ENCODE measurements around the gene HDAC10. TPM values are rescaled to one million over a fixed set of nuclear protein-coding genes. Genes with fewer than 3 reads are reported as not detected.

HDAC10 gene
- total and polyA plus RNA-seq, 10 donors = 25.0 to 108 (median 69.9) TPM

DNA sequence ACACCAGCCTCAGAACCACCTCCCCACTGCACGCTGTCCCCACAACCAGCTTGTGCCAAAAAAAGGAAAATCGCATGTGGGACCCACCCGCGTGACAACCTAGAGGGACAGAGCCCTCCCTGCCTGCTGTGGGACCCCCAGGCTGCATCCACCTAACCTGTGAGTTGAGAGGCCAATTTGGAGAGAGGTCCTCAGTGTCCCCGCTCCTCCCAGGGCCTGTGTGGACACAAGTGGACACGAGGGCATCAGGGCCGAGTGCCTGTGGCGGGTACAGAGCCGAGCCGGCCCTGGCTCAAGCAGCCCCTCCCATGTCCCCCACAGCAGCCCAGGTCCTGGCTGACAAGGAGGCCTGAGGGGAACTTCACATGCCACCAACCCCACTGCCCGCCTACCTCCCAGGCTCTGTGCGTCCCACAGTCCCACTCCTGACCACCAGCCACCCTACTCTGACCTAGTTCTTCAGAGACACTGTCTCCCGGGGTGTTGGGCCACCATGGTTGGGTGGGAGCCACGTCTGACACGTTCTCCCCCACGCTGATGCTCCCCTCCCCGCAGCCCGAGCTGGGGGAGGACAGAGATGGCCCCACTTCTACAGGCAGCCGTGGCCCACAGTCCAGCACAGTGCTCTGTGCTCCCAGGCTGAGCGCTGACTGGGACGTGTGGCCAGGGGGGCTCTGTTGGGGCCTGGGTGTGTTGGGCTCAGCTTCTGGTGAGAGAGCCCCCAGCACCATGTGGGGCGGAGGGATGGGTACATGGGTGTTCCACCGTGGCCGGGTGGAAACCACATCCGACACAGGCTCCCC is 31.1 kb downstream of the HDAC10 start:
- TF ChIP-seq, protein P1, sequence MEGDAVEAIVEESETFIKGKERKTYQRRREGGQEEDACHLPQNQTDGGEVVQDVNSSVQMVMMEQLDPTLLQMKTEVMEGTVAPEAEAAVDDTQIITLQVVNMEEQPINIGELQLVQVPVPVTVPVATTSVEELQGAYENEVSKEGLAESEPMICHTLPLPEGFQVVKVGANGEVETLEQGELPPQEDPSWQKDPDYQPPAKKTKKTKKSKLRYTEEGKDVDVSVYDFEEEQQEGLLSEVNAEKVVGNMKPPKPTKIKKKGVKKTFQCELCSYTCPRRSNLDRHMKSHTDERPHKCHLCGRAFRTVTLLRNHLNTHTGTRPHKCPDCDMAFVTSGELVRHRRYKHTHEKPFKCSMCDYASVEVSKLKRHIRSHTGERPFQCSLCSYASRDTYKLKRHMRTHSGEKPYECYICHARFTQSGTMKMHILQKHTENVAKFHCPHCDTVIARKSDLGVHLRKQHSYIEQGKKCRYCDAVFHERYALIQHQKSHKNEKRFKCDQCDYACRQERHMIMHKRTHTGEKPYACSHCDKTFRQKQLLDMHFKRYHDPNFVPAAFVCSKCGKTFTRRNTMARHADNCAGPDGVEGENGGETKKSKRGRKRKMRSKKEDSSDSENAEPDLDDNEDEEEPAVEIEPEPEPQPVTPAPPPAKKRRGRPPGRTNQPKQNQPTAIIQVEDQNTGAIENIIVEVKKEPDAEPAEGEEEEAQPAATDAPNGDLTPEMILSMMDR (IDR thresholded peaks at IDR 0.05 in 8 of 11, conservative IDR thresholded peaks at IDR 0.05 in 3 of 11) = no peak
- TF ChIP-seq POLR2A (IDR thresholded peaks at IDR 0.05) = no peak
- peak in 1 of 3 donors; percentile 44 for TF ChIP-seq POLR2AphosphoS5 (IDR thresholded peaks at IDR 0.05)
- Histone ChIP-seq H3K4me3 (no peak overlapping the region), H3K9me3 (no peaks in the 10 kb centered on the region), H3K27ac (no peak overlapping the region), H3K4me1 (no peaks in the 10 kb centered on the region), H3K27me3 (replicated peaks in 1 of 7) (no peaks in the 10 kb centered on the region), H3K36me3 (peaks cover 11 to 100% (median 95%) of the 10 kb centered on the region in 6 donors)
- 86 to 92% (median 91%) methylated on average over 21 to 25 of the region's 25 CpGs for WGBS, 5 donors
- DNase-seq = no peak
- intact Hi-C loops (cut with DNase I; ENCODE audit: low total_unique reads) = no loop called here

DNA sequence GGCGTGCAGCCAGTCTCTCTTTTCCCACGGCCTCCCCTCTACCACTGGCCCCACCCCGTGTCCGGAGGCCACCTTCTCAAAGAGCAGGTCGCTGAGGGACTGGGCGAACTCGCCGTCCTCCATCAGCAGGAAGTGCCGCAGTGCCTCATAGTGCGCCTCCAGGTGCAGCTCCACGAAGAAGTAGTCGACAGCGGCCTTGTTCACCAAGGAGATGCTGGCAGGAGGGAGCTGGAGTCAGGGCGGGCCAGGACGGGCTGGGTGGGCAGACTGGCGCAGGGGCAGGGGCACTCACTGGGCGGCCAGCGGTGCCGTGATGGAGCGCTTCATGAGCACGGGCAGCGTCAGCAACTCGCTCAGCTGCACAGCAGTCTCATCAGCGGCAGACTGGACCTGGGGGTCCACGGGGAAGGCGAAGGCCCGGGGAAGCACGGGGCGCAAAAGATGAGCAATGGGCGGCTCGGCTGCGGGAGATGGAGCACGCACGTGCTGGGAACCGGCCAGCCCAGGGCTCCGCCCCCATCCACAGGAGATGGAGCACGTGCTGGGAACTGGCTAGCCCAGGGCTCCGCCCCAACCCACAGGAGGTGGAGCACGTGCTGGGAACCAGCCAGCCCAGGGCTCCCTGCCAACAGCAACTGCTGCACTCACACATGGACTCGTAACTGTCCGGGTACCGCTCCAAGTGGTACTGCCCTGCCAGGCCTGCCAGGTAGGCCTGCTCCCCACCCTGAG is 31.9 kb downstream of the HDAC10 start:
- Histone ChIP-seq H3K9me3 (no peaks in the 10 kb centered on the region), H3K4me1 (no peaks in the 10 kb centered on the region), H3K4me3 (no peak overlapping the region), H3K27me3 (replicated peaks in 1 of 7) (no peaks in the 10 kb centered on the region), H3K27ac (no peak overlapping the region), H3K36me3 (peaks cover 9 to 100% (median 93%) of the 10 kb centered on the region in 6 donors)
- intact Hi-C loops (cut with DNase I; ENCODE audit: low total_unique reads) = no loop called here
- WGBS, 5 donors = 74 to 85% (median 78%) methylated on average over 27 to 42 of the region's 42 CpGs
- no peak for DNase-seq
- no peak for TF ChIP-seq POLR2A (IDR thresholded peaks at IDR 0.05)
- TF ChIP-seq POLR2AphosphoS5 (IDR thresholded peaks at IDR 0.05) = peak in 2 of 3 donors; percentile 39 to 53

DNA sequence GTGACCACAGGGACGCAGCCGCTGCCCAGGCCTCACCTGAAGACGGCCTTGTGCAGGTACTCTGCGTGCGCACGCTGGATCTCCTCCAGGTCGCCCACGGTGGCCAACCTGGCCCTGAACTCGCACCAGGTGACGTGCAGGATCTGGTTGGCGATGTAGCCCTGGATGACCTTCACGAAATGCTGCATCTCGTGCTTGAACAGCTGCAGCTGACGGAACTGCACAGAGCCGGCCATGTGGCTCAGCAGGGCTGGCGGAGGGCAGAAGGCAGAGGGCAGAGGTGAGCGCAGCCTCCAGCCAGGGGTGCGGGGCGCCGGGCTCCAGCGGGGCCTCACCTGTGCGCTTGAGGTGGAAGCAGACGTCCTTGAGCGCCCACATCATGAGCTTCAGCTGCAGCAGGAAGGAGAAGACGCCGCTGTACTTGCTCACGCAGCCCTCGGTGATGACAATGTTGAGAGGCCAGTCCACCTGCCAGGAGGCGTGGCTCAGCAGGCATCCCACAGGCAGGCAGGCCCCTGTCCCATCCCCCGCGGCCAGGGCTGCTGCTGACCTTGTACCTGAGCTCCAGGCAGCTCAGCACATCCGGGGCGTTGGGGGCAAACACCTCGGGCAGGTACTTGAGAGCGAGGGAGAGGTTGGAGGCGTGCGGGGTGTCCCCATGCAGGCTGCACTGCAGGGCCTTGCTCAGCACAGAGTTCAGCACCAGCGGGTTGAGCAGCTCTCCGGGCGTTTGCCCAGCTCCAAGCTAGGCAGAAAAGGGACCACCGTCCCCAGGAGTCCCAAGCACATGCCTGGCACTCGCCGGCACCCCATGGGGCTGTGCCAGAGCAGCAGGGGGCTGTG is 32.7 kb downstream of the HDAC10 start:
- no peak for TF ChIP-seq POLR2A (IDR thresholded peaks at IDR 0.05)
- peak in 2 of 3 donors; percentile 32 to 69 for TF ChIP-seq POLR2AphosphoS5 (IDR thresholded peaks at IDR 0.05)
- H3K9me3 ChIP-seq = no peaks in the 10 kb centered on the region
- H3K4me1 ChIP-seq = no peaks in the 10 kb centered on the region
- no peak for DNase-seq
- 87 to 90% (median 88%) methylated on average over 26 to 43 of the region's 43 CpGs for WGBS, 5 donors
- intact Hi-C loops (cut with DNase I; ENCODE audit: low total_unique reads) = no loop called here
- H3K27ac ChIP-seq = no peak overlapping the region
- peaks cover 4 to 100% (median 92%) of the 10 kb centered on the region in 6 donors for H3K36me3 ChIP-seq
- H3K27me3 ChIP-seq (replicated peaks in 1 of 7) = no peaks in the 10 kb centered on the region
- no peak overlapping the region for H3K4me3 ChIP-seq

DNA sequence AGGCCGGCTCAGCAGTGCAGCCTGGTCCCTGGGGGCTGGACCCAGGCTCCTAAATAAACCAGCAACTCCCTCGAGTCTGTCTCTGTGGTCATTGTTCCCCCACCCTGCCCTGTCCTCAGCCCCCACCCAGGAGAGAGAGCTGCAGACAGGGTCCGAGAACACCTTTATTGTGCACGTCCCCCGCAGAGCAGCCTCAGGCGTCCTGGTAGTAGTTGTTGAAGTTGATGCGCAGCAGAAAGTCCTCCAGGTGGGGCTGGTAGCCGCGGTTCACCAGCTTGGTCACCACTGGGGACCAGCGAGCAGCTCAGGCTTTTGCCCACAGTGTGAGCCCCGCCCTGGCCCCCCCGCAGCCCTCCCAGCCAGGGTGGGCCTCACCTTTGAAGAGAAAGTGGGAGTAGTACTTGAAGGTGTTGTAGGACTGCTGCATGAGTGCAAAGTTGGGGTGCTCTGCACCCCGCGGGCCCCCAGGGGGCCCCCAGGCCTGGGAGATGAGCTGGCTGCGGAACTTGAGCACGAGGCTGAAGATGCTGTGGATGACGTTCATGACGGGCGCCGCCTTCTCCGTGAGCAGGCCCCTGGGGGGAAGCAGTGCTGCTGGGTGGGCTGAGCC is 33.4 kb downstream of the HDAC10 start:
- Histone ChIP-seq H3K4me1 (no peaks in the 10 kb centered on the region), H3K36me3 (peaks cover 4 to 100% (median 92%) of the 10 kb centered on the region in 6 donors), H3K27me3 (replicated peaks in 1 of 7) (no peaks in the 10 kb centered on the region), H3K9me3 (no peaks in the 10 kb centered on the region), H3K27ac (no peak overlapping the region), H3K4me3 (no peak overlapping the region)
- intact Hi-C loops (cut with DNase I; ENCODE audit: low total_unique reads) = no loop called here
- no peak for TF ChIP-seq POLR2AphosphoS5 (IDR thresholded peaks at IDR 0.05)
- TF ChIP-seq, protein P1 (IDR thresholded peaks at IDR 0.05 in 8 of 11, conservative IDR thresholded peaks at IDR 0.05 in 3 of 11) = no peak
- TF ChIP-seq POLR2A (IDR thresholded peaks at IDR 0.05) = no peak
- WGBS, 5 donors = 81 to 92% (median 84%) methylated on average over 16 to 21 of the region's 21 CpGs
- no peak for DNase-seq
